PC-9 (cell line): ENCODE measurements around the gene SLC22A12. TPM values are rescaled to one million over a fixed set of nuclear protein-coding genes. Genes with fewer than 3 reads are reported as not detected.

Experiments used
- BruUV-seq: library from RNA; stranded (reverse); fragments of 400-500 nt; replicated peaks from 2 replicates; lab custom pipeline; 2021; lab: Mats Ljungman, UMichigan
- CTCF ChIA-PET: fragments of 300-600 bp; sonication (Branson Sonifier 250); formaldehyde crosslinking; loops from one replicate; lab custom pipeline; 2022; ENCODE audit warnings: antibody characterized with exemption; lab: Charles Lee
- POLR2A ChIA-PET: fragments of 300-600 bp; sonication (Branson Sonifier 250); formaldehyde crosslinking; loops from one replicate; lab custom pipeline; 2022; ENCODE audit warnings: antibody characterized with exemption; ENCODE audit not compliant: unreplicated experiment; lab: Charles Lee
- DNase-seq, 2 experiments: peaks; one replicate each; pipeline versions ENCODE4 v3.0.0 to v3.0.0-alpha.2; 2015 to 2022; ENCODE audit warnings: mixed read lengths in 1 of 2
- H2AFZ ChIP-seq: fragments of 200-600 bp; sonication (generic); 2 replicates; pipeline ENCODE4 v1.8.1; 2017; ENCODE audit warnings: antibody characterized with exemption
- H3F3A ChIP-seq: fragments of 200-600 bp; sonication (generic); 2 replicates; pipeline ENCODE4 v1.8.1; 2017; ENCODE audit warnings: antibody characterized with exemption, mild to moderate bottlenecking, low read depth; ENCODE audit not compliant: insufficient read depth
- H3K27ac ChIP-seq: fragments of 200-600 bp; sonication (generic); 2 replicates; pipeline ENCODE4 v1.6.1; 2016; ENCODE audit warnings: mixed run types
- H3K27me3 ChIP-seq: fragments of 200-600 bp; sonication (generic); 2 replicates; pipeline ENCODE4 v1.6.1; 2016; ENCODE audit warnings: low read depth, mixed run types; ENCODE audit not compliant: insufficient read depth
- H3K36me3 ChIP-seq: fragments of 200-600 bp; sonication (generic); 2 replicates; pipeline ENCODE4 v1.6.1; 2016; ENCODE audit warnings: low read depth, mixed run types
- H3K4me1 ChIP-seq: fragments of 200-600 bp; sonication (generic); replicated peaks from 2 replicates; pipeline ENCODE4 v1.6.1; 2016; ENCODE audit warnings: mixed run types; ENCODE audit not compliant: insufficient read depth
- H3K4me2 ChIP-seq: fragments of 200-600 bp; sonication (generic); 2 replicates; pipeline ENCODE4 v1.6.1; 2017; ENCODE audit warnings: mixed run types
- H3K4me3 ChIP-seq: fragments of 200-600 bp; sonication (generic); 2 replicates; pipeline ENCODE4 v1.6.1; 2016; ENCODE audit warnings: mixed run types
- H3K79me2 ChIP-seq: fragments of 200-600 bp; sonication (generic); 2 replicates; pipeline ENCODE4 v1.6.1; 2017; ENCODE audit warnings: low read depth, mixed run types
- H3K9me2 ChIP-seq: fragments of 200-600 bp; sonication (generic); 2 replicates; pipeline ENCODE4 v1.8.1; 2017; ENCODE audit warnings: mild to moderate bottlenecking; ENCODE audit not compliant: insufficient read depth
- H3K9me3 ChIP-seq: fragments of 200-600 bp; sonication (generic); 2 replicates; pipeline ENCODE4 v1.8.1; 2016; ENCODE audit warnings: low read depth; ENCODE audit not compliant: insufficient read depth
- H4K20me1 ChIP-seq: fragments of 200-600 bp; sonication (generic); 2 replicates; pipeline ENCODE4 v1.8.1; 2017; ENCODE audit not compliant: insufficient read depth
- CTCF ChIP-seq: fragments of 200-600 bp; sonication (generic); conservative IDR thresholded peaks from 2 replicates; pipeline ENCODE4 v1.6.1; 2017; ENCODE audit warnings: mixed run types, antibody characterized with exemption, mild to moderate bottlenecking, moderate library complexity
- EZH2 ChIP-seq: fragments of 200-600 bp; sonication (generic); IDR thresholded peaks from 2 replicates; pipeline ENCODE4 v1.8.0; 2017; ENCODE audit warnings: antibody characterized with exemption, low read depth
- intact Hi-C: fragments of 100-400 bp; cut with micrococcal nuclease; formaldehyde crosslinking; loops from one replicate; pipeline ENCODE4 v1.10.0; 2022; ENCODE audit not compliant: unreplicated experiment
- total RNA-seq: library from RNA; stranded (reverse); gene quantifications from 2 replicates; pipeline ENCODE4 v1.2.3, GENCODE V29; 2021

SLC22A12 gene
- total RNA-seq, 1 experiment from 2014 or later = not detected

GRCh38 chr11:64633555-64634159 is 42.6 kb downstream of the SLC22A12 start:
- Histone ChIP-seq H3K4me3 (no peak overlapping the region), H3K27me3 (peaks cover 52% of the 10 kb centered on the region), H2AFZ (no peak overlapping the region), H3K27ac (no peak overlapping the region), H3K9me3 (no peaks in the 10 kb centered on the region), H3K4me1 (no peaks in the 10 kb centered on the region), H3F3A (no peaks in the 10 kb centered on the region), H3K9me2 (no peaks in the 10 kb centered on the region), H3K36me3 (no peaks in the 10 kb centered on the region), H3K79me2 (no peaks in the 10 kb centered on the region), H3K4me2 (no peak overlapping the region), H4K20me1 (no peaks in the 10 kb centered on the region)
- ChIA-PET CTCF (interaction anchor here (0.5 kb wide), 1 partner anchor 696 kb away, joined by 5 read pairs; no protein-coding TSS in a partner anchor), POLR2A (no interaction called here)
- intact Hi-C loops = no loop called here
- DNase-seq = no peak
- no TSS peak for BruUV-seq
- TF ChIP-seq EZH2 (no peak), CTCF (no peak)

- H3K4me3 ChIP-seq = no peak overlapping the region
- H3F3A ChIP-seq = no peaks in the 10 kb centered on the region
- intact Hi-C loops = no loop called here
- H3K4me2 ChIP-seq = no peak overlapping the region
- peaks cover 72% of the 10 kb centered on the region for H3K27me3 ChIP-seq
- no peak for DNase-seq
- no peak for TF ChIP-seq CTCF
- TF ChIP-seq EZH2 = no peak
- no peaks in the 10 kb centered on the region for H3K9me2 ChIP-seq
- no peak overlapping the region for H2AFZ ChIP-seq
- H3K36me3 ChIP-seq = no peaks in the 10 kb centered on the region
- H3K79me2 ChIP-seq = no peaks in the 10 kb centered on the region
- H3K27ac ChIP-seq = no peak overlapping the region
- ChIA-PET POLR2A (no interaction called here), CTCF (no interaction called here)
- H4K20me1 ChIP-seq = no peaks in the 10 kb centered on the region
- no peaks in the 10 kb centered on the region for H3K9me3 ChIP-seq
- no peaks in the 10 kb centered on the region for H3K4me1 ChIP-seq
- no TSS peak for BruUV-seq
These were observed 46.5 kb downstream of the SLC22A12 start for GRCh38 chr11:64637334-64638017.

- no peak overlapping the region for H3K4me3 ChIP-seq
- H3K79me2 ChIP-seq = no peaks in the 10 kb centered on the region
- intact Hi-C loops = no loop called here
- H3K27ac ChIP-seq = no peak overlapping the region
- BruUV-seq = no TSS peak
- H3F3A ChIP-seq = no peaks in the 10 kb centered on the region
- TF ChIP-seq CTCF = no peak
- TF ChIP-seq EZH2 = no peak
- H3K4me1 ChIP-seq = no peaks in the 10 kb centered on the region
- H3K36me3 ChIP-seq = no peaks in the 10 kb centered on the region
- CTCF ChIA-PET = no interaction called here
- H3K9me3 ChIP-seq = no peaks in the 10 kb centered on the region
- no peaks in the 10 kb centered on the region for H3K9me2 ChIP-seq
- no peaks in the 10 kb centered on the region for H4K20me1 ChIP-seq
- no peak overlapping the region for H3K4me2 ChIP-seq
- H2AFZ ChIP-seq = no peak overlapping the region
- no peak for DNase-seq
- POLR2A ChIA-PET = no interaction called here
- H3K27me3 ChIP-seq = peaks cover 67% of the 10 kb centered on the region
These were observed 47.1 kb downstream of the SLC22A12 start for GRCh38 chr11:64638018-64638665.
